Gastrocnemius medialis (tissue), 4 donors: ENCODE data around the gene IMPG2.

ENCODE experiments used
- CTCF ChIP-seq, 5 experiments: fragments of 450-650 bp in 3 of 5; fragments of 200-600 bp in 2 of 5; sonication (generic) in 2 of 5; IDR thresholded peaks in 4 of 5; conservative IDR thresholded peaks in 1 of 5; 1 replicate in 4 of 5; 2 replicates in 1 of 5; pipeline ENCODE4 v1.5.1; 2016 to 2019; ENCODE audit warnings: antibody characterized with exemption in 5 of 5, mild to moderate bottlenecking in 3 of 5, moderate library complexity in 3 of 5
- POLR2A ChIP-seq, 2 donors: fragments of 450-650 bp; IDR thresholded peaks; one replicate each; pipeline ENCODE4 v1.6.1; 2017; ENCODE audit warnings: antibody characterized with exemption in 2 of 2, mild to moderate bottlenecking in 2 of 2, moderate library complexity in 2 of 2

GRCh38 chr3:101243285-101244211 lies 76.8 kb downstream of the IMPG2 start:
- TF ChIP-seq POLR2A (IDR thresholded peaks at IDR 0.05) (no peak), CTCF (IDR thresholded peaks at IDR 0.05 in 4 of 5, conservative IDR thresholded peaks at IDR 0.05 in 1 of 5) (no peak)
